ENCODE results near the gene SERAC1.

Gene SERAC1

GRCh38 chr6:158080849-158081656 is 87.0 kb downstream of the SERAC1 start:
- no peak for TF ChIP-seq CTCF (IDR thresholded peaks at IDR 0.05; ENCODE audit: low read depth, low read length, missing control alignments)
- no peak overlapping the region for H3K4me3 ChIP-seq (replicated peaks; ENCODE audit: low read depth, low read length)
- no peak for DNase-seq (ENCODE audit: extremely low read depth, low read depth)

- H3K4me3 ChIP-seq (replicated peaks; ENCODE audit: low read depth, low read length) = no peak overlapping the region
- DNase-seq (ENCODE audit: extremely low read depth, low read depth) = no peak
- no peak for TF ChIP-seq CTCF (IDR thresholded peaks at IDR 0.05; ENCODE audit: low read depth, low read length, missing control alignments)
These were observed 89.7 kb downstream of the SERAC1 start for GRCh38 chr6:158078320-158078719.

- TF ChIP-seq CTCF (IDR thresholded peaks at IDR 0.05; ENCODE audit: low read depth, low read length, missing control alignments) = no peak
- DNase-seq (ENCODE audit: extremely low read depth, low read depth) = no peak
- H3K4me3 ChIP-seq (replicated peaks; ENCODE audit: low read depth, low read length) = no peak overlapping the region
These were observed 90.4 kb downstream of the SERAC1 start for GRCh38 chr6:158077676-158078075.

- DNase-seq (ENCODE audit: extremely low read depth, low read depth) = no peak
- H3K4me3 ChIP-seq (replicated peaks; ENCODE audit: low read depth, low read length) = no peak overlapping the region
- no peak for TF ChIP-seq CTCF (IDR thresholded peaks at IDR 0.05; ENCODE audit: low read depth, low read length, missing control alignments)
These were observed 91.5 kb downstream of the SERAC1 start for GRCh38 chr6:158076548-158076947.

- TF ChIP-seq CTCF (IDR thresholded peaks at IDR 0.05; ENCODE audit: low read depth, low read length, missing control alignments) = no peak
- no peak for DNase-seq (ENCODE audit: extremely low read depth, low read depth)
- no peak overlapping the region for H3K4me3 ChIP-seq (replicated peaks; ENCODE audit: low read depth, low read length)
These were observed 94.3 kb downstream of the SERAC1 start for GRCh38 chr6:158073776-158074175.

- H3K4me3 ChIP-seq (replicated peaks; ENCODE audit: low read depth, low read length) = no peak overlapping the region
- DNase-seq (ENCODE audit: extremely low read depth, low read depth) = no peak
- peak; percentile 79 for TF ChIP-seq CTCF (IDR thresholded peaks at IDR 0.05; ENCODE audit: low read depth, low read length, missing control alignments)
These were observed 95.9 kb downstream of the SERAC1 start for GRCh38 chr6:158072083-158072721.

Measured in HFF-Myc (cell line).